T47D (cell line): ENCODE measurements around the gene CHRM5.
"Not testable (repeated sequence)": the region's sequence is repeated elsewhere in the genome, so short reads cannot be mapped to it uniquely, and the experiment has no call there.

Source experiments
- DNase-seq, 2 experiments: peaks; one replicate each; pipeline versions ENCODE4 v3.0.0 to v3.0.0-alpha.2; 2011 to 2012; ENCODE audit warnings: low read depth in 1 of 2, low spot score in 1 of 2
- JUND ChIP-seq: IDR thresholded peaks from 2 replicates; pipeline ENCODE4 v1.6.1; 2012; ENCODE audit warnings: low read depth
- in situ Hi-C: cut with HindIII; loops from 2 replicates; pipeline ENCODE4 v1.10.0; 2016; ENCODE audit warnings: low sequenced_read_pairs, low pct_unique_long_range_greater_than_20kb

Gene CHRM5

GRCh38 chr15:34001536-34001935 is 33.2 kb downstream of the CHRM5 start:
- in situ Hi-C loops: no loop called here
- TF ChIP-seq JUND: no peak
- no peak for DNase-seq

GRCh38 chr15:34006381-34006780 is 38.1 kb downstream of the CHRM5 start:
- no peak for TF ChIP-seq JUND
- no peak for DNase-seq
- in situ Hi-C loops: no loop called here

GRCh38 chr15:34009656-34010055 is 41.4 kb downstream of the CHRM5 start:
- DNase-seq: no peak

GRCh38 chr15:34010921-34011320 is 42.6 kb downstream of the CHRM5 start:
- no peak for TF ChIP-seq JUND
- no peak for DNase-seq
- in situ Hi-C loops: no loop called here

More at GRCh38 chr15:34009656-34010055, 41.4 kb downstream of the CHRM5 start:
- TF ChIP-seq JUND: no peak
- in situ Hi-C loops: no loop called here

GRCh38 chr15:34011481-34011880 is 43.2 kb downstream of the CHRM5 start:
- in situ Hi-C loops: no loop called here
- TF ChIP-seq JUND: no peak
- DNase-seq: no peak

DNA sequence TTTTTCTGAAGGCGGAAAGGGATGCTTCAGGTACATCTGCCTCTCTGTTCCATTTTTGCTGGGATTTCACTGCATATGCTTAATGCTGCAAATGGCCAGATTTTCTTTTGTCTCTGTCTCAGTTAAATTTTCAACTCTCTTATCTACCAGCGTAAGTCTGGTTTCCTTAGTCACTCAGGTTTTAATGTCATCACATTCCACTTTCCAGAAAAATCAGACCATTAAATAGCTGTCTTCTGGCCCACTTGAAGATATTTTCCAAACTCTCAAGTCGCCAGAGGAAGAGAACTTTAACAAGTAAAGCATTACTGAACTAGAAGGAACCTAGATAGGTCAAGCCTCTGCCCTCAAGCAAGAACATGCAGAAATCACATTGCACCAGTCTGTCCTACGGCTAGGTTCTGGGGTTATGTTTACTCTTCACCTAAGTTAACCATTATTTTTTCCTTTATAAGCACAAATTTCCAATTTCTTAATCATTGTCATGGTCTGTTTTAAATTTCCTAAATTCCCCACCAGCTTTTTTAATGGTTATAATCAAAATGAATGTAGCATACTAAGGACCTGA is 44.2 kb downstream of the CHRM5 start:
- no peak for TF ChIP-seq JUND
- in situ Hi-C loops: no loop called here
- no peak for DNase-seq

DNA sequence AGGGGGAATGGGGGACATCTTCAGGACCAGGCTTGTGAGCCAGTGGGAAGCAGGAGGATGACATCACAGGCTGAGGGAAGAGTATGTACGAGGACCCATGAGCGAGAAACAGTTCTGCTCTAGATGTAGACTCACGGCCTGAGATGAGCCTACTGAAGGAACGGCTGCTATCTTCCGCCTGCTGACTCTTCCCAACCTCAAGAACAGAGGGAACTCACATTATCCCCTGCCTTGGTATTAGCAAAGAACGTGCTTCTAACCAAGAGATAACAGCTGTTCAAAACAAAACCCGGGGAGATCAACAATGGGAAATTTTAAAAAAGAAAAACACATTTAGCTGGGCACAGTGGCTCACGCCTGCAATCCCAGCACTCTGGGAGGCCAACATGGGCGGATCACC is 45.4 kb downstream of the CHRM5 start:
- no peak for DNase-seq
- in situ Hi-C loops: no loop called here
- no peak for TF ChIP-seq JUND

GRCh38 chr15:34014556-34014955 is 46.3 kb downstream of the CHRM5 start:
- in situ Hi-C loops: no loop called here
- peak in 1 of 2 experiments; percentile 3 for DNase-seq
- TF ChIP-seq JUND: no peak

GRCh38 chr15:34018021-34018645 is 49.8 kb downstream of the CHRM5 start:
- in situ Hi-C loops: no loop called here
- no peak for DNase-seq
- TF ChIP-seq JUND: no peak

DNA sequence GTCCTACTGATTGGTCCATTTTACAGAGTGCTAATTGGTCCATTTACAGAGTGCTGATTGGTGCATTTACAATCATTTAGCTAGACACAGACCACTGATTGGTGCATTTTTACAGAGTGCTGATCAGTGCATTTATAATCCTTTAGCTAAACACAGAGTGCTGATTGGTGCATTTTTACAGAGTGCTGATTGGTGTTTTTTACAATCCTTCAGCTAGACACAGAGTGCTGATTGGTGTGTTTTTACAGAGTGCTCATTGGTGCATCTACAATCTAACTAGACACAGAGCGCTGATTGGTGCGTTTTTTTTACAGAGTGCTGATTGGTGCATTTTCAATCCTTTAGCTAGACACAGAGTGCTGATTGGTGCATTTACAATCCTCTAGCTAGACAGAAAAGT is 50.4 kb downstream of the CHRM5 start:
- in situ Hi-C loops, DNase-seq: not testable (repeated sequence)

GRCh38 chr15:34019369-34019990 is 51.2 kb downstream of the CHRM5 start:
- in situ Hi-C loops: no loop called here
- TF ChIP-seq JUND: no peak
- DNase-seq: no peak

- no peak for DNase-seq
- in situ Hi-C loops: no loop called here
- TF ChIP-seq JUND: no peak
These were observed 55.6 kb downstream of the CHRM5 start for GRCh38 chr15:34023907-34024306.

GRCh38 chr15:34025252-34025651 is 57.0 kb downstream of the CHRM5 start:
- TF ChIP-seq JUND: no peak
- in situ Hi-C loops: no loop called here
- DNase-seq: no peak
